Esophagus muscularis mucosa (tissue), 4 donors: ENCODE results near the gene DNAJC1. TPM values are rescaled to one million over a fixed set of nuclear protein-coding genes. Genes with fewer than 3 reads are reported as not detected.

Source experiments
- DNase-seq: peaks from one replicate; pipeline ENCODE4 v3.0.0-alpha.2; 2017; ENCODE audit errors: extremely low spot score
- H3K27ac ChIP-seq, 4 donors: fragments of 200-600 bp; sonication (generic); replicated peaks in 1 of 4; 1 replicate in 3 of 4; 2 replicates in 1 of 4; pipeline ENCODE4 v1.5.1; 2016 to 2019; ENCODE audit warnings: mild to moderate bottlenecking in 1 of 4
- H3K27me3 ChIP-seq, 4 donors: fragments of 200-600 bp; sonication (generic); one replicate each; pipeline versions ENCODE4 v1.5.1 to v1.6.0; 2016 to 2019
- H3K36me3 ChIP-seq, 4 donors: fragments of 200-600 bp; sonication (generic); one replicate each; pipeline ENCODE4 v1.5.1; 2016 to 2019
- H3K4me1 ChIP-seq, 4 donors: fragments of 200-600 bp; sonication (generic); one replicate each; pipeline ENCODE4 v1.5.1; 2016 to 2019
- H3K4me3 ChIP-seq, 4 donors: fragments of 200-600 bp; sonication (generic); 1 replicate in 2 of 4; 2 replicates in 2 of 4; pipeline ENCODE4 v1.5.1; 2016 to 2019; ENCODE audit warnings: mild to moderate bottlenecking in 4 of 4, moderate library complexity in 1 of 4
- H3K9me3 ChIP-seq, 4 donors: fragments of 200-600 bp; sonication (generic); 1 replicate in 3 of 4; 2 replicates in 1 of 4; pipeline ENCODE4 v1.5.1; 2016 to 2019
- EP300 ChIP-seq: sonication (generic); formaldehyde crosslinking; IDR thresholded peaks from one replicate; pipeline ENCODE4 v1.6.1; 2017; ENCODE audit warnings: antibody characterized with exemption
- POLR2A ChIP-seq: fragments of 450-650 bp; IDR thresholded peaks from one replicate; pipeline ENCODE4 v1.6.1; 2017; ENCODE audit warnings: antibody characterized with exemption, moderate library complexity, mild to moderate bottlenecking, low read depth
- POLR2AphosphoS5 ChIP-seq, 2 donors: sonication (generic); formaldehyde crosslinking; IDR thresholded peaks; one replicate each; pipeline ENCODE4 v1.6.1; 2017; ENCODE audit warnings: antibody characterized with exemption in 2 of 2
- WGBS: methylation state at CpG from one replicate; pipeline ENCODE4 v1.1.5; 2018; 5-methylcytosine and 5-hydroxymethylcytosine counted together
- intact Hi-C: fragments of 100-400 bp; cut with DNase I; formaldehyde crosslinking; loops from one replicate; pipeline ENCODE4 v1.15.1; 2023
- total RNA-seq, 4 donors: library from RNA; depleted of rRNA; stranded (reverse); fragments of >200 nt; gene quantifications; one replicate each; pipeline versions ENCODE4 v1.1.0 to v1.2.1, GENCODE V29; 2016
- TF ChIP-seq, protein P1 (sequence below), 3 experiments: fragments of 200-600 bp in 2 of 3; fragments of 450-650 bp in 1 of 3; sonication (generic) in 2 of 3; IDR thresholded peaks; one replicate each; pipeline ENCODE4 v1.5.1; 2017 to 2019; ENCODE audit warnings: antibody characterized with exemption in 3 of 3, mild to moderate bottlenecking in 2 of 3, moderate library complexity in 1 of 3

Gene DNAJC1
- total RNA-seq, 4 donors from 2014 or later: 46.5 to 70.6 (median 61.5) TPM

GRCh38 chr10:21989453-21990154 is 13.9 kb downstream of the DNAJC1 start:
- no peak for DNase-seq
- Histone ChIP-seq H3K9me3 (peaks cover 0 to 4% (median 0%) of the 10 kb centered on the region in 4 donors), H3K4me3 (no peak overlapping the region), H3K27ac (peak overlapping the region in 3 of 4 donors; percentile 3 to 52 (median 8)), H3K27me3 (no peaks in the 10 kb centered on the region), H3K36me3 (no peaks in the 10 kb centered on the region), H3K4me1 (peaks cover 0 to 12% (median 12%) of the 10 kb centered on the region in 4 donors)
- intact Hi-C loops: loop anchor here (5.0 kb wide), 1 partner anchor 1078 kb away; no protein-coding TSS in a partner anchor
- TF ChIP-seq POLR2AphosphoS5 (IDR thresholded peaks at IDR 0.05): no peak
- TF ChIP-seq, protein P1, sequence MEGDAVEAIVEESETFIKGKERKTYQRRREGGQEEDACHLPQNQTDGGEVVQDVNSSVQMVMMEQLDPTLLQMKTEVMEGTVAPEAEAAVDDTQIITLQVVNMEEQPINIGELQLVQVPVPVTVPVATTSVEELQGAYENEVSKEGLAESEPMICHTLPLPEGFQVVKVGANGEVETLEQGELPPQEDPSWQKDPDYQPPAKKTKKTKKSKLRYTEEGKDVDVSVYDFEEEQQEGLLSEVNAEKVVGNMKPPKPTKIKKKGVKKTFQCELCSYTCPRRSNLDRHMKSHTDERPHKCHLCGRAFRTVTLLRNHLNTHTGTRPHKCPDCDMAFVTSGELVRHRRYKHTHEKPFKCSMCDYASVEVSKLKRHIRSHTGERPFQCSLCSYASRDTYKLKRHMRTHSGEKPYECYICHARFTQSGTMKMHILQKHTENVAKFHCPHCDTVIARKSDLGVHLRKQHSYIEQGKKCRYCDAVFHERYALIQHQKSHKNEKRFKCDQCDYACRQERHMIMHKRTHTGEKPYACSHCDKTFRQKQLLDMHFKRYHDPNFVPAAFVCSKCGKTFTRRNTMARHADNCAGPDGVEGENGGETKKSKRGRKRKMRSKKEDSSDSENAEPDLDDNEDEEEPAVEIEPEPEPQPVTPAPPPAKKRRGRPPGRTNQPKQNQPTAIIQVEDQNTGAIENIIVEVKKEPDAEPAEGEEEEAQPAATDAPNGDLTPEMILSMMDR (IDR thresholded peaks at IDR 0.05): peak; percentile 34 to 56 (median 52)
- WGBS: 46% methylated on average over 5 of the region's 5 CpGs

DNA sequence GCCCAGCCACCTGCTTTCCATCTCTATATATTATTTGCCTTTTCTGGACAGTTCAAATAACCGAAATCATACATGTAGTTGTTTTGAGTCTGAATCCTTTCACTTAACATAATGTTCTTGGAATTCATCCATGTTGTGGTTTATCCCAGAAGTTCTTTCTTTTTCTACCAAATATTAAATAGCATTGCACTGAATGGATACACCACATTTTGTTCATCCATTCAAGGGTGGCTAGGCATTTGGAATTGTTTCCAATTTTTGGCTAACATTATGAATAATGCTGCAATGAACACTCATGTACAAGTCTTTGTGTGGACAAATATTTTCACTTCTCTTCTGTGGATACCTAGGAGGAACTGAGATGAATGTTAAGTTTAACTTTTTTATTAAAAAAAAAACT is 18.0 kb downstream of the DNAJC1 start:
- no peak overlapping the region for H3K4me3 ChIP-seq
- DNase-seq: no peak
- 94% methylated on average over 1 of the region's 1 CpG for WGBS
- TF ChIP-seq, protein P1 (IDR thresholded peaks at IDR 0.05): no peak
- TF ChIP-seq EP300: no peak
- TF ChIP-seq POLR2AphosphoS5 (IDR thresholded peaks at IDR 0.05): no peak
- no peak for TF ChIP-seq POLR2A
- H3K4me1 ChIP-seq: peaks cover 0 to 16% (median 15%) of the 10 kb centered on the region in 4 donors
- H3K9me3 ChIP-seq: peaks cover 0 to 4% (median 0%) of the 10 kb centered on the region in 4 donors
- intact Hi-C loops: no loop called here
- H3K27me3 ChIP-seq: no peaks in the 10 kb centered on the region
- no peaks in the 10 kb centered on the region for H3K36me3 ChIP-seq
- no peak overlapping the region for H3K27ac ChIP-seq

GRCh38 chr10:21981118-21981517 is 22.4 kb downstream of the DNAJC1 start:
- no peaks in the 10 kb centered on the region for H3K36me3 ChIP-seq
- TF ChIP-seq EP300 (no peak), POLR2A (no peak), POLR2AphosphoS5 (IDR thresholded peaks at IDR 0.05) (no peak)
- TF ChIP-seq, protein P1 (IDR thresholded peaks at IDR 0.05): no peak
- H3K4me1 ChIP-seq: peaks cover 4 to 23% (median 17%) of the 10 kb centered on the region in 4 donors
- intact Hi-C loops: no loop called here
- WGBS: 83% methylated on average over 3 of the region's 3 CpGs
- H3K27me3 ChIP-seq: no peaks in the 10 kb centered on the region
- no peak overlapping the region for H3K4me3 ChIP-seq
- DNase-seq: no peak
- H3K27ac ChIP-seq: no peak overlapping the region
- peaks cover 0 to 2% (median 0%) of the 10 kb centered on the region in 4 donors for H3K9me3 ChIP-seq

- DNase-seq: no peak
- H3K4me1 ChIP-seq: peaks cover 4 to 25% (median 17%) of the 10 kb centered on the region in 4 donors
- intact Hi-C loops: no loop called here
- no peak overlapping the region for H3K4me3 ChIP-seq
- TF ChIP-seq POLR2AphosphoS5 (IDR thresholded peaks at IDR 0.05): no peak
- no peak for TF ChIP-seq EP300
- TF ChIP-seq POLR2A: no peak
- TF ChIP-seq, protein P1 (IDR thresholded peaks at IDR 0.05): no peak
- H3K36me3 ChIP-seq: no peaks in the 10 kb centered on the region
- no peaks in the 10 kb centered on the region for H3K27me3 ChIP-seq
- no peaks in the 10 kb centered on the region for H3K9me3 ChIP-seq
- no peak overlapping the region for H3K27ac ChIP-seq
These were observed 22.8 kb downstream of the DNAJC1 start for GRCh38 chr10:21980691-21981090.
